Left lung (tissue), 10 donors: Measurements from ENCODE around the gene GNAL. TPM values are rescaled to one million over a fixed set of nuclear protein-coding genes. Genes with fewer than 3 reads are reported as not detected.

Source experiments
- ATAC-seq: fragments of 200-7000 bp; cut with Tn5 transposase; one replicate; pipeline ENCODE4 v1.9.1; 2020; ENCODE audit warnings: moderate library complexity
- DNase-seq, 4 donors: peaks; one replicate each; pipeline ENCODE4 v3.0.0-alpha.2; 2013 to 2020
- H3K27ac ChIP-seq, 2 donors: fragments of 200-600 bp; sonication (generic) in 1 of 2; one replicate each; pipeline versions ENCODE4 v1.5.0 to v1.8.0; 2020 to 2021
- H3K27me3 ChIP-seq, 2 donors: fragments of 200-600 bp; sonication (generic) in 1 of 2; one replicate each; pipeline versions ENCODE4 v1.5.0 to v1.8.0; 2020 to 2021
- H3K36me3 ChIP-seq, 2 donors: fragments of 200-600 bp; sonication (generic) in 1 of 2; one replicate each; pipeline versions ENCODE4 v1.5.0 to v1.8.0; 2020 to 2021
- H3K4me1 ChIP-seq, 2 donors: fragments of 200-600 bp; one replicate each; pipeline ENCODE4 v1.8.0; 2021
- H3K4me3 ChIP-seq, 2 donors: fragments of 200-600 bp; sonication (generic) in 1 of 2; one replicate each; pipeline versions ENCODE4 v1.5.0 to v1.8.0; 2020 to 2021; ENCODE audit warnings: mild to moderate bottlenecking in 1 of 2
- H3K9me3 ChIP-seq, 2 donors: fragments of 200-600 bp; sonication (generic) in 1 of 2; one replicate each; pipeline versions ENCODE4 v1.5.0 to v1.8.0; 2020 to 2021
- CTCF ChIP-seq, 2 donors: fragments of 200-600 bp; sonication (generic) in 1 of 2; IDR thresholded peaks; one replicate each; pipeline versions ENCODE4 v1.5.0 to v1.8.0; 2021; ENCODE audit warnings: antibody characterized with exemption in 2 of 2
- intact Hi-C, 2 donors: fragments of 100-400 bp; cut with DNase I; formaldehyde crosslinking; loops; one replicate each; pipeline versions ENCODE4 v1.11.2 to v1.14.2; 2022
- polyA plus RNA-seq, 6 donors: library from polyadenylated mRNA; unstranded; fragments of 120-200 nt; gene quantifications; one replicate each; pipeline ENCODE4 v1.2.1, GENCODE V29; 2013; ENCODE audit not compliant: insufficient read length in 6 of 6
- total RNA-seq, 2 donors: library from RNA; stranded (reverse); fragmentation: NEBNext Ultra II Directional; extraction: Animal tissue kit (Norgen Biotek cat#: 25700); gene quantifications; one replicate each; pipeline ENCODE4 v1.2.1, GENCODE V29; 2021
- donor health status: DM: no; HTN: yes; CAD: no.
- donor health status: DM: no; HTN: no; CAD: no.

Gene GNAL
- total and polyA plus RNA-seq, 8 donors = 1.8 to 5.7 (median 2.8) TPM

GRCh38 chr18:11665146-11665545 lies 23.9 kb upstream of the GNAL start:
- DNase-seq = no peak
- Histone ChIP-seq H3K27ac (no peak overlapping the region), H3K36me3 (no peaks in the 10 kb centered on the region), H3K9me3 (no peaks in the 10 kb centered on the region), H3K4me1 (no peaks in the 10 kb centered on the region), H3K4me3 (no peak overlapping the region), H3K27me3 (peaks cover 0 to 8% of the 10 kb centered on the region in 2 donors)
- intact Hi-C loops = no loop called here
- ATAC-seq = no peak
- no peak for TF ChIP-seq CTCF (IDR thresholded peaks at IDR 0.05)

- Histone ChIP-seq H3K9me3 (no peaks in the 10 kb centered on the region), H3K27me3 (peaks cover 0 to 8% of the 10 kb centered on the region in 2 donors), H3K4me1 (no peaks in the 10 kb centered on the region), H3K4me3 (no peak overlapping the region), H3K27ac (no peak overlapping the region), H3K36me3 (no peaks in the 10 kb centered on the region)
- ATAC-seq (no peak), DNase-seq (no peak)
- intact Hi-C loops = no loop called here
- no peak for TF ChIP-seq CTCF (IDR thresholded peaks at IDR 0.05)
These were observed 23.5 kb upstream of the GNAL start for GRCh38 chr18:11665587-11665986.

- no peak for TF ChIP-seq CTCF (IDR thresholded peaks at IDR 0.05)
- H3K4me1 ChIP-seq = no peaks in the 10 kb centered on the region
These were observed 22.9 kb upstream of the GNAL start for GRCh38 chr18:11666176-11666575.

GRCh38 chr18:11666831-11667230 lies 22.2 kb upstream of the GNAL start:
- intact Hi-C loops = no loop called here
- H3K27me3 ChIP-seq = peaks cover 0 to 8% of the 10 kb centered on the region in 2 donors
- no peak overlapping the region for H3K4me3 ChIP-seq
- H3K36me3 ChIP-seq = no peaks in the 10 kb centered on the region
- no peaks in the 10 kb centered on the region for H3K4me1 ChIP-seq
- H3K27ac ChIP-seq = no peak overlapping the region
- no peak for DNase-seq
- ATAC-seq = no peak
- H3K9me3 ChIP-seq = no peaks in the 10 kb centered on the region
- no peak for TF ChIP-seq CTCF (IDR thresholded peaks at IDR 0.05)

More at GRCh38 chr18:11666176-11666575, 22.9 kb upstream of the GNAL start:
- H3K27me3 ChIP-seq = peaks cover 0 to 8% of the 10 kb centered on the region in 2 donors
- DNase-seq (no peak), ATAC-seq (no peak)
- no peaks in the 10 kb centered on the region for H3K36me3 ChIP-seq
- intact Hi-C loops = no loop called here
- H3K4me3 ChIP-seq = no peak overlapping the region
- no peak overlapping the region for H3K27ac ChIP-seq
- no peaks in the 10 kb centered on the region for H3K9me3 ChIP-seq

GRCh38 chr18:11667578-11667977 lies 21.5 kb upstream of the GNAL start:
- TF ChIP-seq CTCF (IDR thresholded peaks at IDR 0.05) = no peak
- H3K36me3 ChIP-seq = no peaks in the 10 kb centered on the region
- intact Hi-C loops = no loop called here
- no peaks in the 10 kb centered on the region for H3K4me1 ChIP-seq
- DNase-seq (no peak), ATAC-seq (no peak)
- H3K27ac ChIP-seq = no peak overlapping the region
- H3K9me3 ChIP-seq = no peaks in the 10 kb centered on the region
- no peak overlapping the region for H3K4me3 ChIP-seq
- H3K27me3 ChIP-seq = peaks cover 0 to 7% of the 10 kb centered on the region in 2 donors
